Tracheal epithelial cell (primary cell): Measurements from ENCODE around the gene MAP6. TPM values are rescaled to one million over a fixed set of nuclear protein-coding genes. Genes with fewer than 3 reads are reported as not detected.

ENCODE experiments used
- total RNA-seq: library from RNA; depleted of rRNA; stranded (reverse); fragments of >200 nt; gene quantifications from 2 replicates; pipeline ENCODE4 v1.2.1, GENCODE V29; 2014

Gene MAP6
- 0.48 TPM in 1 of 2 replicates, not detected in the other for total RNA-seq

DNA sequence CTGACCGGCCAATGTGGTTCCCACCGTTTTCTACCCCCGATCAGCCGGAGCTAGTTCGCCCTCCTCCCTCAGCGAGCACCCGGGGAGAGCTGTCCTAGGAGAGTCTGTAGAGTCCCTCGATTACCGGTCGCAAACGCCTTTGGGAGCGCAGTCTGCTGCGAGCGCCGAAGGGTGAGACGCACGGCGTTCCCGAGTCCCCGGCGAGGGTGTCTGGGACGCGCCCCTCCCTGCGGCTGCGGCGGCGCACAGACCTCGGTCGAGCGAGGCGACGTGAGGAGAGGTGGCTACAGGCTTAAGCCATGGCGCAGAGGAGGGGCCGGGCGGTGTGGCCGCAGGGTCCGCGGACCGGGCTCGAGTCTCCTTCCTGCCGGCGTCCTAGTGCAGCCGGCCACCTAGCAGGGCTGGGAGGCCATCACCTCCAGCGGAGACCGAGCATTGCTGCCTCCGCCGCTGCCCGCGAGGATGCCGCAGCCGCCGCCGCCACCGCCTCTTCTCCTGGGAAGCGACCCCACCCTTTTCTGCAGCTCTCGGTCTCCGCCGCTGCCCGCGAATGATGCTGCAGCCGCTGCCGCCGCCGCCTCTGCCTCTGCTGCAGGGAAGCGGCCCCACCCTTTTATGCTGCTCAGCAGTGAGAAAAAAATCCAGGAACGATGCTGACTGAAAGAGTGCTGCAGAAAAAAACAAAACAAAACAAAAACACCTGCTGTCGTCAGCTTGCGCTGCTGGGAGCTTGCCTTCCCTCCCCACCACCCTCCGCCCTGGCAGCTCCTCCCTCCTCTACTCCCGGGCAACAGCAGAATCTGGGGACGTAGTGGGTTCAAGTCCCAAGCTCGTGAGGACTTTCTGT lies at the start of gene MAP6:
Gene MAP6 (minus strand): TSS at position 588 of the 847 bp plus-strand sequence. CDS start 669 bp downstream, outside the sequence.

GRCh38 chr11:75717608-75718418 lies 49.0 kb upstream of the MAP6 start, which contains the start of gene MOGAT2:
Gene MOGAT2, plus strand, starts transcription at chr11:75717838. Its CDS starts 51 bp downstream, at chr11:75717889.

DNA sequence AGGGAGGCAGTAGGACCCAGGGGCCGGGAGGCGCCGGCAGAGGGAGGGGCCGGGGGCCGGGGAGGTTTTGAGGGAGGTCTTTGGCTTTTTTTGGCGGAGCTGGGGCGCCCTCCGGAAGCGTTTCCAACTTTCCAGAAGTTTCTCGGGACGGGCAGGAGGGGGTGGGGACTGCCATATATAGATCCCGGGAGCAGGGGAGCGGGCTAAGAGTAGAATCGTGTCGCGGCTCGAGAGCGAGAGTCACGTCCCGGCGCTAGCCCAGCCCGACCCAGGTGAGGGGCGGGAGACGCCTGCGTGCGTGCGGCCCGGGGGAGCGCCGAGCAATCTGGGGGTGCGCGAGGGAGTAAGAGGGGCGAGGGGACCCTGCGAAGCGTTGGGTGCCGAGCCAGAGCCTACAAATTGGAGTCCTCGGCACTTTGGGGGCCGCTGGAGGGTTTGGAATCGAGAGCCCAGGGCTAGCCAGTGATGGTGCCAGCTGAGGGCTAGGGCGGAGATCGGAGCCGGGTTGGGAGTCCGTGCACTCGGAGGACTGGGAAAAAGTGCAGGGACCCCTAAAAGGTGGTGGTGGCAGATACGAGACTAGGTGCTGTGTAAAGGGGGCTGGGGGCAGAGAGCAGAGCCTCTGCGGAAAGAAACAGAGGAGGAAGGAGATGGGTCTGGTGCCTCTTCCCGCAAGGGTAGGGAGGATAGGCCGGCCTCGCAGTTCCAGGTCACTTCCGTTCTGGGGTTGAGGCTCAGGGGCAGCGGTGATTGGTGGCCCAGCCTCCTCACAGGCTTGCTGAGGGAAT lies 106.6 kb downstream of the MAP6 start, which contains the start of gene SERPINH1:
Gene SERPINH1 (plus strand): TSS at position 206 of the 788 bp plus-strand sequence. CDS start 4,097 bp downstream, outside the sequence.

Other genes with a start within 250 kb of the MAP6 start
- gene KLHL35, start 235.8 kb downstream of the MAP6 start, total RNA-seq = 2.4 TPM in 1 of 2 replicates, not detected in the other
- 0.21 and 0.72 TPM in 2 replicates for gene GDPD5, start 143.1 kb downstream of the MAP6 start, total RNA-seq
- gene SERPINH1, start 106.8 kb downstream of the MAP6 start, total RNA-seq = 74.0 and 192 TPM in 2 replicates
- not detected in 2 replicates for gene MOGAT2, start 48.8 kb upstream of the MAP6 start, total RNA-seq
- 6.3 and 11.7 TPM in 2 replicates for gene DGAT2, start 99.7 kb upstream of the MAP6 start, total RNA-seq
- gene UVRAG, start 146.2 kb upstream of the MAP6 start, total RNA-seq = 12.3 and 16.2 TPM in 2 replicates